HCT116 (cell line): ENCODE measurements around the gene TMEM176B. TPM values are rescaled to one million over a fixed set of nuclear protein-coding genes. Genes with fewer than 3 reads are reported as not detected.

Experiments
- ATAC-seq: fragments of 200-7000 bp; cut with Tn5 transposase; 2 replicates; pipeline ENCODE4 v1.9.1; 2020; ENCODE audit warnings: mild to moderate bottlenecking, moderate library complexity
- BruUV-seq: library from RNA; stranded (reverse); fragments of 400-500 nt; replicated peaks from 2 replicates; lab custom pipeline; 2021; lab: Mats Ljungman, UMichigan
- CTCF ChIA-PET: fragments of 300-600 bp; sonication (Branson Sonifier 250); formaldehyde crosslinking; loops from one replicate; lab custom pipeline; 2021; ENCODE audit warnings: antibody characterized with exemption; lab: Charles Lee
- POLR2A ChIA-PET: fragments of 300-600, 350-600 bp; sonication (Branson Sonifier 250); formaldehyde crosslinking; loops from one replicate; lab custom pipeline; 2021; ENCODE audit warnings: antibody characterized with exemption; lab: Charles Lee
- RAD21 ChIA-PET, 2 experiments: fragments of 300-600 bp; sonication (Branson Sonifier 250); formaldehyde crosslinking; loops; one replicate each; lab custom pipeline; 2023; ENCODE audit warnings: low total read pairs in 2 of 2; ENCODE audit not compliant: uncharacterized antibody in 2 of 2, unreplicated experiment in 2 of 2, low non-redundant PET in 1 of 2; lab: Charles Lee
- DNase-seq: peaks from one replicate; pipeline ENCODE4 v3.0.0-alpha.2; 2010; ENCODE audit warnings: low read depth, low spot score
- H2AFZ ChIP-seq: fragments of 200-600 bp; shearing (Covaris generic), sonication (generic); 2 replicates; pipeline ENCODE4 v1.6.1; 2017; ENCODE audit warnings: low read depth, mixed run types, mixed read lengths, antibody characterized with exemption, low read length; ENCODE audit not compliant: poor library complexity, severe bottlenecking
- H3K27ac ChIP-seq: 2 replicates; pipeline ENCODE4 v1.5.1; 2012; ENCODE audit warnings: low read depth, low read length
- H3K27me3 ChIP-seq: fragments of 200-600 bp; sonication (generic); 2 replicates; pipeline ENCODE4 v1.6.1; 2016; ENCODE audit warnings: mixed run types, low read length, mixed read lengths; ENCODE audit not compliant: insufficient read depth
- H3K36me3 ChIP-seq, 2 experiments: fragments of 200-500 bp in 1 of 2; fragments of 200-600 bp in 1 of 2; sonication (Bioruptor generic) in 1 of 2; sonication (generic) in 1 of 2; 2 replicates each; pipeline versions ENCODE4 v1.5.1 to v1.6.1; 2014 to 2016; ENCODE audit warnings: low read length in 2 of 2, inconsistent platforms in 1 of 2, mixed read lengths in 1 of 2, mixed run types in 1 of 2; ENCODE audit not compliant: insufficient read depth in 2 of 2, control insufficient read depth in 1 of 2
- H3K4me1 ChIP-seq, 2 experiments: fragments of 200-600 bp in 1 of 2; sonication (generic) in 1 of 2; 2 replicates each; pipeline versions ENCODE4 v1.5.1 to v1.6.1; 2012 to 2017; ENCODE audit warnings: low read length in 2 of 2, inconsistent platforms in 1 of 2, mild to moderate bottlenecking in 1 of 2, mixed read lengths in 1 of 2, mixed run types in 1 of 2, moderate library complexity in 1 of 2; ENCODE audit not compliant: insufficient read depth in 2 of 2, control insufficient read depth in 1 of 2
- H3K4me2 ChIP-seq: fragments of 200-600 bp; sonication (generic); 2 replicates; pipeline ENCODE4 v1.6.1; 2017; ENCODE audit warnings: mixed run types, low read length, mixed read lengths
- H3K4me3 ChIP-seq, 2 experiments: fragments of 200-600 bp in 1 of 2; sonication (generic) in 1 of 2; replicated peaks in 1 of 2; 2 replicates each; pipeline ENCODE4 v1.5.1; 2011 to 2016; ENCODE audit warnings: low read length in 2 of 2, control low read depth in 1 of 2, low read depth in 1 of 2, mild to moderate bottlenecking in 1 of 2, mixed read lengths in 1 of 2, mixed run types in 1 of 2
- H3K79me2 ChIP-seq: fragments of 200-600 bp; sonication (generic); 2 replicates; pipeline ENCODE4 v1.6.1; 2017; ENCODE audit warnings: mild to moderate bottlenecking, mixed run types, low read length, moderate library complexity, mixed read lengths; ENCODE audit not compliant: insufficient read depth
- H3K9ac ChIP-seq: fragments of 200-600 bp; sonication (generic); 2 replicates; pipeline ENCODE4 v1.6.1; 2016; ENCODE audit warnings: low read length, mixed read lengths
- H3K9me2 ChIP-seq: fragments of 200-600 bp; sonication (generic), shearing (Covaris generic); 2 replicates; pipeline ENCODE4 v1.6.1; 2017; ENCODE audit warnings: mixed run types, mild to moderate bottlenecking, moderate library complexity; ENCODE audit not compliant: insufficient read depth
- H3K9me3 ChIP-seq, 2 experiments: fragments of 200-500 bp in 1 of 2; fragments of 200-600 bp in 1 of 2; sonication (Bioruptor generic) in 1 of 2; sonication (generic) in 1 of 2; 2 replicates each; pipeline ENCODE4 v1.6.1; 2014 to 2017; ENCODE audit warnings: low read length in 2 of 2, mixed read lengths in 2 of 2, inconsistent platforms in 1 of 2, low read depth in 1 of 2, mild to moderate bottlenecking in 1 of 2, mixed run types in 1 of 2, moderate library complexity in 1 of 2; ENCODE audit not compliant: control insufficient read depth in 1 of 2, insufficient read depth in 1 of 2
- H4K20me1 ChIP-seq: fragments of 200-600 bp; sonication (generic), shearing (Covaris generic); 2 replicates; pipeline ENCODE4 v1.6.1; 2017; ENCODE audit warnings: mixed run types, mild to moderate bottlenecking, moderate library complexity; ENCODE audit not compliant: insufficient read depth
- CTCF ChIP-seq, 3 experiments: fragments of 200-600 bp in 1 of 3; sonication (generic) in 1 of 3; IDR thresholded peaks in 2 of 3; conservative IDR thresholded peaks in 1 of 3; 2 replicates each; pipeline ENCODE4 v1.5.1; 2012 to 2017; ENCODE audit warnings: low read depth in 2 of 3, low read length in 2 of 3, antibody characterized with exemption in 1 of 3, borderline replicate concordance in 1 of 3, control low read depth in 1 of 3, mild to moderate bottlenecking in 1 of 3, mixed read lengths in 1 of 3, mixed run types in 1 of 3, moderate library complexity in 1 of 3; ENCODE audit not compliant: insufficient read depth in 1 of 3
- ELF1 ChIP-seq: IDR thresholded peaks from 2 replicates; pipeline ENCODE4 v1.6.1; 2012; ENCODE audit warnings: low read depth, borderline replicate concordance
- EZH2phosphoT487 ChIP-seq: fragments of 200-600 bp; IDR thresholded peaks from 2 replicates; pipeline ENCODE4 v1.6.1; 2018; ENCODE audit warnings: antibody characterized with exemption, borderline replicate concordance
- MAX ChIP-seq: IDR thresholded peaks from 2 replicates; pipeline ENCODE4 v1.6.1; 2012
- POLR2AphosphoS5 ChIP-seq: IDR thresholded peaks from 2 replicates; pipeline ENCODE4 v1.6.1; 2011; ENCODE audit warnings: mild to moderate bottlenecking, low read depth, low read length, moderate library complexity
- RAD21 ChIP-seq: IDR thresholded peaks from 2 replicates; pipeline ENCODE4 v1.6.1; 2012; ENCODE audit warnings: low read depth, mild to moderate bottlenecking
- REST ChIP-seq: IDR thresholded peaks from 2 replicates; pipeline ENCODE4 v1.6.1; 2012; ENCODE audit warnings: low read depth
- YY1 ChIP-seq: IDR thresholded peaks from 2 replicates; pipeline ENCODE4 v1.6.1; 2011; ENCODE audit warnings: low read length, low read depth, moderate library complexity, mild to moderate bottlenecking; ENCODE audit not compliant: insufficient replicate concordance; ENCODE audit errors: extremely low read depth
- ZBTB33 ChIP-seq: IDR thresholded peaks from 2 replicates; pipeline ENCODE4 v1.6.1; 2011; ENCODE audit warnings: mild to moderate bottlenecking, low read length, moderate library complexity; ENCODE audit not compliant: insufficient replicate concordance; ENCODE audit errors: extremely low read depth
- ZNF274 ChIP-seq: fragments of 200-500 bp; sonication (Bioruptor generic); IDR thresholded peaks from 2 replicates; pipeline ENCODE4 v1.6.1; 2014; ENCODE audit warnings: mild to moderate bottlenecking, low read depth, low read length, inconsistent platforms
- intact Hi-C: fragments of 100-400 bp; cut with micrococcal nuclease; formaldehyde crosslinking; loops from 2 replicates; pipeline ENCODE4 v1.10.0; 2022
- total RNA-seq: library from RNA; stranded (reverse); gene quantifications from one replicate; pipeline ENCODE4 v1.2.1, GENCODE V29; 2021; ENCODE audit not compliant: unreplicated experiment

The TMEM176B gene
- total RNA-seq, 1 experiment from 2014 or later, result 0.42 TPM

GRCh38 chr7:150806863-150807262 lies 6.7 kb upstream of the TMEM176B start:
- Histone ChIP-seq H3K27ac (no peak overlapping the region), H3K36me3 (no peaks in the 10 kb centered on the region), H3K4me1 (no peaks in the 10 kb centered on the region), H3K9me3 (no peaks in the 10 kb centered on the region), H3K27me3 (no peaks in the 10 kb centered on the region), H3K9me2 (no peaks in the 10 kb centered on the region), H3K79me2 (no peaks in the 10 kb centered on the region), H2AFZ (no peak overlapping the region), H3K9ac (no peak overlapping the region), H3K4me3 (no peak overlapping the region), H4K20me1 (no peaks in the 10 kb centered on the region), H3K4me2 (no peak overlapping the region)
- ChIA-PET CTCF (no interaction called here), POLR2A (no interaction called here), RAD21 (no interaction called here)
- TF ChIP-seq CTCF (IDR thresholded peaks at IDR 0.05 in 2 of 3, conservative IDR thresholded peaks at IDR 0.05 in 1 of 3; ENCODE audit: borderline replicate concordance in 1 of 3, insufficient read depth in 1 of 3, low read depth in 2 of 3, low read length in 2 of 3) (peak; percentile 26 to 32 (median 32); a peak in 3 of 6 replicates), RAD21 (peak; percentile 45; the same call in 1 of the 2 replicates), REST (no peak), ZNF274 (no peak), YY1 (no peak), EZH2phosphoT487 (no peak), MAX (no peak), ZBTB33 (no peak), ELF1 (no peak), POLR2AphosphoS5 (no peak)
- intact Hi-C loops, result no loop called here
- BruUV-seq, result no TSS peak
- no peak for DNase-seq
- peak; percentile 78 for ATAC-seq
